H1 (cell line): ENCODE results near the gene BRI3BP. TPM values are rescaled to one million over a fixed set of nuclear protein-coding genes. Genes with fewer than 3 reads are reported as not detected.

ENCODE experiments used
- CTCF ChIA-PET: fragments of 300-600 bp; sonication (Branson Sonifier 250); formaldehyde crosslinking; loops from one replicate; lab custom pipeline; 2021; ENCODE audit not compliant: partially characterized antibody; lab: Charles Lee
- POLR2A ChIA-PET: fragments of 300-600 bp; sonication (Branson Sonifier 250); formaldehyde crosslinking; loops from one replicate; lab custom pipeline; 2021; ENCODE audit warnings: inconsistent platforms; ENCODE audit not compliant: partially characterized antibody; lab: Charles Lee
- DNase-seq, 2 experiments: peaks; one replicate each; pipeline versions ENCODE4 v3.0.0 to v3.0.0-alpha.2; 2010 to 2022; ENCODE audit warnings: low spot score in 2 of 2, low read depth in 1 of 2, mixed read lengths in 1 of 2
- FAIRE-seq: peaks from 2 replicates; lab custom pipeline; 2011; peaks lifted over from hg19 to GRCh38; lab: Jason Lieb, UNC
- H2AFZ ChIP-seq: 2 replicates; pipeline ENCODE4 v1.8.1; 2012; ENCODE audit warnings: low read length, inconsistent platforms
- H2AK5ac ChIP-seq: 2 replicates; pipeline ENCODE4 v1.6.1; 2013; ENCODE audit warnings: low read depth, low read length
- H2BK120ac ChIP-seq: replicated peaks from 2 replicates; pipeline ENCODE3; 2013; ENCODE audit warnings: low read depth, low read length, inconsistent platforms
- H2BK12ac ChIP-seq: 2 replicates; pipeline ENCODE4 v1.6.1; 2013; ENCODE audit warnings: low read depth, low read length
- H2BK15ac ChIP-seq: 2 replicates; pipeline ENCODE4 v1.6.1; 2013; ENCODE audit warnings: low read length
- H2BK20ac ChIP-seq: 2 replicates; pipeline ENCODE4 v1.6.1; 2013; ENCODE audit warnings: low read length
- H2BK5ac ChIP-seq: 2 replicates; pipeline ENCODE4 v1.6.1; 2013; ENCODE audit warnings: low read depth, low read length
- H3K14ac ChIP-seq: 2 replicates; pipeline ENCODE4 v1.6.1; 2013; ENCODE audit warnings: inconsistent platforms; ENCODE audit not compliant: insufficient read length
- H3K18ac ChIP-seq: 2 replicates; pipeline ENCODE4 v1.6.1; 2013; ENCODE audit warnings: low read length; ENCODE audit errors: extremely low read depth
- H3K23ac ChIP-seq: 2 replicates; pipeline ENCODE4 v1.6.1; 2013; ENCODE audit warnings: inconsistent platforms; ENCODE audit not compliant: insufficient read length
- H3K23me2 ChIP-seq: 2 replicates; pipeline ENCODE4 v1.6.1; 2013; ENCODE audit warnings: low read depth, low read length
- H3K27ac ChIP-seq: 2 replicates; pipeline ENCODE4 v1.6.1; 2011; ENCODE audit warnings: low read depth, low read length, inconsistent platforms
- H3K27me3 ChIP-seq, 4 experiments: replicated peaks in 1 of 4; 1 replicate in 1 of 4; 2 replicates in 3 of 4; pipeline versions ENCODE4 v1.6.1 to v1.8.1; 2011 to 2013; ENCODE audit warnings: low read length in 3 of 4, mild to moderate bottlenecking in 3 of 4, inconsistent platforms in 2 of 4, mixed read lengths in 2 of 4, moderate library complexity in 1 of 4; ENCODE audit not compliant: control insufficient read depth in 3 of 4, insufficient read depth in 3 of 4; ENCODE audit errors: extremely low read depth in 1 of 4
- H3K36me3 ChIP-seq, 4 experiments: 2 replicates each; pipeline versions ENCODE4 v1.6.1 to v1.8.1; 2011 to 2013; ENCODE audit warnings: mild to moderate bottlenecking in 4 of 4, low read length in 3 of 4, moderate library complexity in 2 of 4, control low read depth in 1 of 4, inconsistent platforms in 1 of 4; ENCODE audit not compliant: insufficient read depth in 4 of 4, control insufficient read depth in 2 of 4
- H3K4ac ChIP-seq: replicated peaks from 2 replicates; pipeline ENCODE3; 2013; ENCODE audit warnings: low read length, low read depth, mixed read lengths, inconsistent platforms; ENCODE audit not compliant: insufficient read length
- H3K4me1 ChIP-seq, 4 experiments: replicated peaks in 1 of 4; 1 replicate in 1 of 4; 2 replicates in 3 of 4; pipeline versions ENCODE4 v1.6.1 to v1.8.1; 2011 to 2013; ENCODE audit warnings: low read length in 3 of 4, inconsistent platforms in 2 of 4, mixed read lengths in 1 of 4; ENCODE audit not compliant: insufficient read depth in 4 of 4, control insufficient read depth in 3 of 4
- H3K4me2 ChIP-seq, 2 experiments: 2 replicates each; pipeline versions ENCODE4 v1.6.1 to v1.8.1; 2011 to 2013; ENCODE audit warnings: low read depth in 2 of 2, low read length in 2 of 2, control low read depth in 1 of 2, inconsistent platforms in 1 of 2, mild to moderate bottlenecking in 1 of 2; ENCODE audit not compliant: insufficient read depth in 1 of 2
- H3K4me3 ChIP-seq, 4 experiments: fragments of 200-600, 300-600 bp in 1 of 4; sonication (generic), shearing (Covaris generic), sonication (Bioruptor Twin) in 1 of 4; 2 replicates each; pipeline versions ENCODE4 v1.5.1 to v1.8.1; 2011 to 2016; ENCODE audit warnings: low read length in 4 of 4, low read depth in 3 of 4, control low read depth in 2 of 4, inconsistent platforms in 2 of 4, mild to moderate bottlenecking in 2 of 4, mixed read lengths in 1 of 4, moderate library complexity in 1 of 4; ENCODE audit not compliant: insufficient read depth in 2 of 4; ENCODE audit errors: extremely low read depth in 1 of 4
- H3K56ac ChIP-seq: replicated peaks from 2 replicates; pipeline ENCODE3; 2013; ENCODE audit warnings: low read depth, mild to moderate bottlenecking, mixed read lengths, low read length, inconsistent platforms; ENCODE audit not compliant: insufficient read length
- H3K79me1 ChIP-seq: 2 replicates; pipeline ENCODE4 v1.6.1; 2013; ENCODE audit warnings: low read depth, low read length, control low read depth
- H3K79me2 ChIP-seq, 2 experiments: 2 replicates each; pipeline versions ENCODE4 v1.6.1 to v1.8.1; 2012 to 2013; ENCODE audit warnings: low read length in 2 of 2, mild to moderate bottlenecking in 2 of 2, inconsistent platforms in 1 of 2; ENCODE audit not compliant: insufficient read depth in 2 of 2, control insufficient read depth in 1 of 2
- H3K9ac ChIP-seq, 4 experiments: replicated peaks in 1 of 4; 1 replicate in 1 of 4; 2 replicates in 3 of 4; pipeline versions ENCODE4 v1.6.1 to v1.8.1; 2011 to 2013; ENCODE audit warnings: low read depth in 3 of 4, low read length in 3 of 4, control low read depth in 2 of 4, mild to moderate bottlenecking in 2 of 4, moderate library complexity in 2 of 4, inconsistent platforms in 1 of 4; ENCODE audit errors: extremely low read depth in 1 of 4
- H3K9me3 ChIP-seq, 2 experiments: 2 replicates each; pipeline versions ENCODE4 v1.6.1 to v1.8.1; 2012 to 2013; ENCODE audit warnings: mild to moderate bottlenecking in 2 of 2, moderate library complexity in 2 of 2, control low read depth in 1 of 2, inconsistent platforms in 1 of 2, low read depth in 1 of 2, low read length in 1 of 2, mixed read lengths in 1 of 2; ENCODE audit not compliant: insufficient read depth in 2 of 2
- H4K20me1 ChIP-seq, 2 experiments: replicated peaks in 1 of 2; 2 replicates each; pipeline versions ENCODE3 to v1.8.1; 2011 to 2013; ENCODE audit warnings: inconsistent platforms in 2 of 2, low read length in 2 of 2, mild to moderate bottlenecking in 1 of 2; ENCODE audit not compliant: insufficient read depth in 2 of 2, control insufficient read depth in 1 of 2
- H4K5ac ChIP-seq: 2 replicates; pipeline ENCODE4 v1.6.1; 2013; ENCODE audit warnings: low read length, low read depth, mixed read lengths, inconsistent platforms; ENCODE audit not compliant: insufficient read length
- H4K8ac ChIP-seq: 2 replicates; pipeline ENCODE4 v1.8.0; 2013; ENCODE audit warnings: mild to moderate bottlenecking, moderate library complexity, low read length, inconsistent platforms; ENCODE audit not compliant: insufficient read depth; ENCODE audit errors: extremely low read depth
- H4K91ac ChIP-seq: replicated peaks from 2 replicates; pipeline ENCODE3; 2013; ENCODE audit warnings: low read length, mixed read lengths, inconsistent platforms; ENCODE audit not compliant: insufficient read length
- BRCA1 ChIP-seq: IDR thresholded peaks from 2 replicates; pipeline ENCODE4 v1.6.1; 2012; ENCODE audit warnings: low read depth, low read length, improper control_type of control experiment
- EGR1 ChIP-seq: IDR thresholded peaks from 2 replicates; pipeline ENCODE4 v1.6.1; 2011; ENCODE audit warnings: low read depth, low read length, borderline replicate concordance
- GTF2F1 ChIP-seq: IDR thresholded peaks from 2 replicates; pipeline ENCODE4 v1.6.1; 2012; ENCODE audit warnings: low read depth, low read length, improper control_type of control experiment, borderline replicate concordance
- JUN ChIP-seq: IDR thresholded peaks from 2 replicates; pipeline ENCODE4 v1.6.1; 2011; ENCODE audit warnings: low read depth, mild to moderate bottlenecking, improper control_type of control experiment, low read length
- JUND ChIP-seq: IDR thresholded peaks from 2 replicates; pipeline ENCODE4 v1.6.1; 2011; ENCODE audit warnings: mild to moderate bottlenecking, improper control_type of control experiment, low read length
- KDM1A ChIP-seq: fragments of 200-600, 300-600 bp; sonication (generic); IDR thresholded peaks from 2 replicates; pipeline ENCODE4 v1.7.1; 2016; ENCODE audit warnings: mild to moderate bottlenecking, low read length, borderline replicate concordance
- PHF8 ChIP-seq: fragments of 200-600 bp; sonication (generic); conservative IDR thresholded peaks from 2 replicates; pipeline ENCODE4 v1.7.1; 2012; ENCODE audit warnings: low read depth, mild to moderate bottlenecking, inconsistent platforms, low read length, moderate library complexity
- POU5F1 ChIP-seq: IDR thresholded peaks from 2 replicates; pipeline ENCODE4 v1.6.1; 2011; ENCODE audit warnings: low read depth, mild to moderate bottlenecking, low read length, moderate library complexity
- RNF2 ChIP-seq: fragments of 200-900, 300-1000 bp; sonication (generic); IDR thresholded peaks from 2 replicates; pipeline ENCODE4 v1.7.1; 2016; ENCODE audit warnings: borderline replicate concordance, low read depth, mild to moderate bottlenecking, antibody characterized with exemption, low read length; ENCODE audit not compliant: poor library complexity, severe bottlenecking; ENCODE audit errors: missing control alignments
- SIRT6 ChIP-seq: IDR thresholded peaks from one replicate; pipeline ENCODE4 v1.7.1; 2012; ENCODE audit warnings: low read length, inconsistent platforms
- WGBS, 2 experiments: shearing (Covaris generic) in 1 of 2; methylation state at CpG; one replicate each; pipeline versions ENCODE4 v1.1.6 to v1.1.7; 2013 to 2015; ENCODE audit warnings: low lambda C conversion rate in 2 of 2, mixed read lengths in 2 of 2, inconsistent platforms in 1 of 2, low coverage in 1 of 2, missing lambda C conversion rate in 1 of 2; ENCODE audit not compliant: insufficient replicate concordance in 2 of 2, insufficient coverage in 1 of 2, insufficient read length in 1 of 2; ENCODE audit errors: extremely low coverage in 1 of 2, missing lambda C conversion rate in 1 of 2; 5-methylcytosine and 5-hydroxymethylcytosine counted together
- polyA plus RNA-seq, 7 experiments: library from polyadenylated mRNA; depleted of rRNA in 3 of 7; stranded (reverse) in 5 of 7; unstranded in 2 of 7; fragments of >200 nt in 5 of 7; fragments of 200-250 nt in 2 of 7; gene quantifications; 1 replicate in 5 of 7; 2 replicates in 1 of 7; 4 replicates in 1 of 7; pipeline versions ENCODE4 v1.2.1 to v1.2.3, GENCODE V29; 2011 to 2013; ENCODE audit warnings: missing spikeins in 2 of 7, mixed read lengths in 2 of 7
- total RNA-seq: library from RNA; stranded (reverse); fragmentation: NEBNext Ultra II Directional; extraction: Animal tissue kit (Norgen Biotek cat#: 25700); gene quantifications from 2 replicates; pipeline ENCODE4 v1.2.1, GENCODE V29; 2021

BRI3BP gene
- total and polyA plus RNA-seq, 2 of the 8 experiments (the other 6 are each of a cell fraction or from before 2014, with no cell fraction given), result 5.4 to 14.2 TPM

GRCh38 chr12:125015680-125016310, 22.4 kb downstream of the BRI3BP start:
- H3K4me3 ChIP-seq, result no peak overlapping the region
- no peak overlapping the region for H3K56ac ChIP-seq
- no peak overlapping the region for H3K9ac ChIP-seq
- H3K23me2 ChIP-seq, result no peaks in the 10 kb centered on the region
- no peak overlapping the region for H2BK20ac ChIP-seq
- no peaks in the 10 kb centered on the region for H3K9me3 ChIP-seq
- H2AFZ ChIP-seq, result no peak overlapping the region
- H3K27me3 ChIP-seq, result no peaks in the 10 kb centered on the region
- no peaks in the 10 kb centered on the region for H3K4me1 ChIP-seq
- H2BK12ac ChIP-seq, result no peak overlapping the region
- H4K5ac ChIP-seq, result no peak overlapping the region
- ChIA-PET CTCF (interaction anchor here (0.7 to 2.1 kb wide), 3 partner anchors 10 to 108 kb away, joined by 3 to 7 read pairs (median 3); no protein-coding TSS in a partner anchor), POLR2A (interaction anchor here (0.7 to 1.2 kb wide), 2 partner anchors 26 to 1340 kb away, joined by 5 read pairs; no protein-coding TSS in a partner anchor)
- DNase-seq (no peak), FAIRE-seq (no peak)
- H3K18ac ChIP-seq, result no peak overlapping the region
- no peak overlapping the region for H3K23ac ChIP-seq
- no peak overlapping the region for H4K91ac ChIP-seq
- no peak overlapping the region for H2BK15ac ChIP-seq
- no peak overlapping the region for H3K4me2 ChIP-seq
- H3K27ac ChIP-seq, result no peak overlapping the region
- no peak overlapping the region for H2AK5ac ChIP-seq
- 92% methylated on average over 24 of the region's 24 CpGs; no CpG with 5 or more reads in 1 of the 2 experiments for WGBS, 2 experiments
- no peak overlapping the region for H3K14ac ChIP-seq
- peaks cover 0 to 27% (median 12%) of the 10 kb centered on the region in 4 experiments; a peak in 4 of 8 replicates for H3K36me3 ChIP-seq
- H2BK120ac ChIP-seq, result no peak overlapping the region
- H3K79me1 ChIP-seq, result peaks cover 3% of the 10 kb centered on the region
- peaks cover 0 to 10% of the 10 kb centered on the region in 2 experiments for H4K20me1 ChIP-seq
- no peak overlapping the region for H3K4ac ChIP-seq
- peaks cover 0 to 6% of the 10 kb centered on the region in 2 experiments; a peak in 2 of 4 replicates for H3K79me2 ChIP-seq
- no peak overlapping the region for H4K8ac ChIP-seq
- H2BK5ac ChIP-seq, result no peak overlapping the region
- TF ChIP-seq RNF2 (no peak), GTF2F1 (no peak), BRCA1 (no peak), JUND (no peak), EGR1 (no peak), POU5F1 (no peak), KDM1A (no peak), JUN (no peak), SIRT6 (no peak), PHF8 (no peak)
